ENCODE data around the gene MRPS2.
"Not testable (repeated sequence)": the region's sequence is repeated elsewhere in the genome, so short reads cannot be mapped to it uniquely, and the experiment has no call there.

Gene MRPS2

DNA sequence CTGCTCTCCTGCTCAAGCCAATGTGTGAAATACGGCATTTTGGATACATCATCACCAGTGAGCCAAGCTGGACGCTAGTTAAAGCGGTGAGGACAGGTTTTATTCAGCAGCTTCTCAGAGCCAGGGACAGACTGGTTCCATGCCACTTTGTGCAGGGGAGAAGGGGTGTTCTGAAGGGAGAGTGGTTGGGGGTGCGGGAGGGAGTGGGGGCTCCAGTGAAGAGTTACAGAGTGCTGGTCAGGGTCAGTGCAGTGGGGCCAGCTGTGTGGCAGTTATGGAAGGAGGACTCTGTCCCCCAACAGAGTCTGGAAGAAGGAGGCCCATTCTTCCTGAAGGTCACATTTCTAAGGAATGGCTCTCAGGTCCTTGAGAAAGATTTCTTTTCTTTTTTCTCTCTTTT, 34.3 kb downstream of the MRPS2 start:
- not testable (repeated sequence) for DNase-seq

DNA sequence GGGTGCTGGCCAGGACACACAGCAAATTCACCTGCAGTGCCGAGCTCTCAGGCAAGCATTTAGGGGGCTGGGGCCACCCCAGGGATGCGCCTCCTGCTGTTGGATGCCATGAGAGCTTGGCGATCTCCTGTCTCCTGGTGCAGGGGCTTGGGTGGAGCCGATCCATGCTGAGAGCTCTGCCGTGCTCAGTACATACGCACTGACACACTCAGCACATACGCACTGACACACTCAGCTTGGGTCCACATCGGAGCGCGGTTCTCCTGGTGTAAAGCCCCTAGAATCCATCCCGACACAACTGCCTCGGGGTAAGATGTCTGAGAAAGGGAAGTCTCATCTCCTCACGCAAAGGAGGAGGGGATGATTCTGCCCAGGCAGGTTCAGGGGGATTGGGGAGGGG, 35.1 kb downstream of the MRPS2 start:
- DNase-seq: not testable (repeated sequence)

DNA sequence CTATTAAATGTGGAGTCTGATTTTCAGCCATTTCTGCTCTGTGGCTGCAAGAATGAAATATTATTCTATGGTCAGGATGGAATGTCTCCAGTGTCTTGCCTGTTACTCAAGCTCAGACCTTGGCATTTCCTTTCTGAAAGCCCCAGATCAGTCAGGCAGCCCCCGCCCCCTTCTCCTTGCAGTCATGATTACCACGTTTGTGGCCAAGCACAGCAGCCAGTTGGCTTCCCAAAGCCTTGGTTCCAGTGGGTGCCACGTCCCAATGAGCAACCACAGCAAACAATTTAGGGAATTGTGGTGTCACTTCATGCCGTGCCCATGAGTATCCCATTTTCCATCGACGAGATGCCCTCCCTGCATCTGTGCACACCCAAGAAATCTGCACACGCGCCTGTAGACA, 35.7 kb downstream of the MRPS2 start:
- DNase-seq: no peak

DNA sequence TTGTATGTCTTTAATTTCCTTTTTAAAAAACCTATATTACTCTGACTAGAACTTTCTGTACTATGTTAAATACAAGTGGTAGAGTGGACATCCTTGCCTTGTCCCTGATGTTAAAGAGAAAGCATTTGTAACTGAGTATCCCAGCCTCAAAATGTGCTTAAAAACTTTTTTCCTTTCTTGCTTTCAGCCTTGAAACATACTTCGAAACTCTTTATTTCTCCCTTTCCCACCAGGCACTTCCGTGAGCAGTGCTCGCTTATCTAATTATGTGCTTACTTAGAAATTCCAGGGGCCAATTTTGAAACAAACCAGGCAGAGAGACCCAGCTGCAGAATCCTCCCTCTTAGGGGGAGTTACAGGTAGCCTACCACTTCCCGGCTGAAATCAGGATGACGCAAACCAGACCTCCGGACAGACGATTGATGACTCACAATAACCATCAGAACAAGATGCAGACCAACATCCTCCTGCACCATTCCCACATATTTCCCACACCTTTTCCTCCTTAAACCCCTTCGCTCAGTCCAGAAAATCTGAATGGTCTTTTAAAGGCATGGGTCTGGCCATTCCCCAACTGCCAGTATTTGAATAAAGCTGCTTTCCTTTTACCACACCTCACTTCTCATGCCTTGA, 42.9 kb downstream of the MRPS2 start:
- not testable (repeated sequence) for DNase-seq

DNA sequence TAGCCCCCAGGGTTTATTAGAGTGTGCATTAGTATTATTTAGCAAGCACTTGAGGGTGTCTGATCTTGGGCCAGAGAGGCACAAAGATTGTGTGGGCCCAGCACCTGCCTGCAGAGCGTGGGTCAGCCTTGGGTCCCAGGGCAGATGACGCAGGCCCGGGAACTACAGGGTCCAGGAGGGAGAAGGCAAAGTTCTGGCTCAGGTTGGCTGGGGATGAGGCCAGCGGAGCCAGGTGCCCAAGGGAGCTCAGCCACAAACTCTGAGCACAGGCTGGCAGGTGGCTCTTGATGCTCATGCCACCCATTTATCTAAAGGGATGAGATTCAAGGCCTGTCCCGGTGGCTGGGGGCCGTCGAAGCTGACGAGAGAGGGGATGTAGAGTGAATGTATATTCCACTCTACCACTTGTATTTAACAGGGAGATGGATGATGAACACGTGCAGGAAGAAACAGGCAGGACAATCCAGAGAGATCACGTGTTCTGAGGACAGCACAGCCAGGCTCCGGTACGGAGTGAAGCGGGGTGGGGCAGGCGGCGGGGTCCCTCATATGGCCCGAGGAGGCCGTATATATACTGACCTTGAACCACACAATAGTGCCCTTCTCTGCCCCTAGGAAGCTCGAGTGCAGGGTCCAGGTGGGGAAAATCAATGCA, 44.6 kb downstream of the MRPS2 start:
- DNase-seq: no peak

DNA sequence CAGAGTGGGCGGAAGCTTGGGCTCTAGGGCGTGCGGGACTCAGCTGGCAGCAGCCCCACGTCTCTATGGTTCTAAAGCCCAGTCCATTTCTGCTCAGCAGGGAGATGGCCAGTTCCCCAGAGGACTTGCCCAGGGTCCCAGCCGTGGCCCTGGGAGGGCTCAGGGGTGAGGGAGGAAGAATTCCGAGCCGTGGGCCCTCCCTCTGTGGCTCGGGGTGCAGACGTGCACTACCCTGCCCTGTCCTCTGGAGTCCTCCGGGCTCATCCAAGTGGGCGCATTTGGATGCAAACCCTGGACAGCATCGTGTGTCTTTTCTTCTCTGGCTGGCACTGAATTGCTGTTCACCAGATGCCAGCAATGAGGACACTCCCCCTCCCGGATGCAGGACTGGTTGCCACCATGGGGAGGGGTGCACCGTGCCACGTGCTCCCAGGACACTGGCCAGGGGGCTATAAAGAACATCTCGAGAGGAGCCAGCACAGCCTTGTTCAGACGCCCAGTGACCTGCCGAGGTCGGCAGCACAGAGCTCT, 45.2 kb downstream of the MRPS2 start, which contains the start of gene OBP2A:
Gene OBP2A, plus strand, starts transcription at position 481 of the 531 bp plus-strand sequence. CDS start 55 bp downstream, outside the sequence.
- not testable (repeated sequence) for DNase-seq

DNA sequence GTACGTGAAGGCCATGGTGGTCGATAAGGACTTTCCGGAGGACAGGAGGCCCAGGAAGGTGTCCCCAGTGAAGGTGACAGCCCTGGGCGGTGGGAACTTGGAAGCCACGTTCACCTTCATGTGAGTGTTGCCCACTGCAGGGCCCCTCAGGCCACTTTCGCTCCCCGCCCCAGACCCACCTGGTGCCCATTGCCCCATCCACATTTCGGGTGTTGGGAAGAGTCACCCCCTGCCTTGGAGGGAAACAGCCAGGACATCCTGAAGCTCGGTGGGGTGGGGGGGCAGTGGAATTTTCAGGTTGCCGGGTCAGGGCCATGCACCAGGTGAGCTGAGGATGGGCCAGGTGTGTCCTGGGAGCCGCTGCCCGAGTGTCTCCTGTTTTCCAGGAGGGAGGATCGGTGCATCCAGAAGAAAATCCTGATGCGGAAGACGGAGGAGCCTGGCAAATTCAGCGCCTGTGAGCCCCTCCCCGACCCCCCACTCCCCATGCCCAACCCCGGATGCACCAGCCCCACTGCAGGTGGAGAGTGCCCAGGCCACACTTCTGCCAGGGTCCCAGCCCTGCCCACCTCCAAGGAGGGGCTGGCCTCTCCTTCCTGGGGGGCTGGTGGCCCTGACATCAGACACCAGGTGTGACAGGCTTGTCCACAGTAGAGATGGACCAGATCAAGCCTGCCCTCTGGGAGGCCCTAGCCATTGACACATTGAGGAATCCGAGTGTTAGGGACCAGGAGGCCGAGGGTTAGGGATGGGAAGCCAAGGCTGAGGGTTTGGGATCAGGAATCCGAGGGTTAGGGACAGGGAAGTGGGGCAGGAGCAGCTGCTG, 46.5 kb downstream of the MRPS2 start:
- DNase-seq: not testable (repeated sequence)

DNA sequence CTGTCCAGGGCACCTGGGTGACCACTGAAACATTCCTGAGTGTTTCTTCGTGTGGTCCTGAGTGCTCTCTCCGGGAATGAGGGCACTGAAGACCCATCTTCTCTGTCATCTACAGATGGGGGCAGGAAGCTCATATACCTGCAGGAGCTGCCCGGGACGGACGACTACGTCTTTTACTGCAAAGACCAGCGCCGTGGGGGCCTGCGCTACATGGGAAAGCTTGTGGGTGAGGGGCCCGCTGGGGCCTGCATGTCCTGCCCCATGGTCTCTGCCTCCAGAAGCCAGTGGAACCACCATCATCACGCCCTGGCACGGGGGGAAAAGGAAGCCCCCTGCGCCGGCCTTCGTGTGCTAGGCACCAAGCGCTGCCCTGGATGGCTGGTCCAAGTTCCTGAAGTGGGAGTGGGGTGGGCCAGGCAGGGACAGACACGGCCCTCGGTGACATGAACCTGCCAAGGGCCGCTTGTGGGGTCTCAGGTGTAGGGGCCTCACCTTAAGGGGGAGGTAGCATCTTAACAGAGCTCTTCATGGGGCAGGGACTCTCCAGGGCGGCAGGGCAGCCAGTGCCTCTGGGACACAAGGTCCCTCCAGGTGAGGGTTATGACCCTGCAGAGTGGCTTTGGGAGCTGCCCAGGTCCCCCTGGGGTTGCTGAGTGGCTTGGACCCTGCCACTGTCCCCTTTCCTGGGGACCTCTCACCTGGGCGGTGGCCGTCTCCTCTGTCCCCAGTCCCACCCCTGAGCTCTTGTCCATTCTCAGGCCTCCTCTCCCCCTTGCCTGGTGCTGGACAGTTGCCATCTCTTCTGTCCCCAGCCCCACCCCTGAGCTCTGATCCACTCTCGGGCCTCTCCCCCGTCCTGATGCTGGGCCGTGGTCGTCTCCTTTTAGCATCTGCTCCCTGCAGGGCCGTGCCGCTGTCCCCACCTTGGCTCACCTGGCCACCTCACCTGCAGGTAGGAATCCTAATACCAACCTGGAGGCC, 47.6 kb downstream of the MRPS2 start:
- DNase-seq: no peak

DNA sequence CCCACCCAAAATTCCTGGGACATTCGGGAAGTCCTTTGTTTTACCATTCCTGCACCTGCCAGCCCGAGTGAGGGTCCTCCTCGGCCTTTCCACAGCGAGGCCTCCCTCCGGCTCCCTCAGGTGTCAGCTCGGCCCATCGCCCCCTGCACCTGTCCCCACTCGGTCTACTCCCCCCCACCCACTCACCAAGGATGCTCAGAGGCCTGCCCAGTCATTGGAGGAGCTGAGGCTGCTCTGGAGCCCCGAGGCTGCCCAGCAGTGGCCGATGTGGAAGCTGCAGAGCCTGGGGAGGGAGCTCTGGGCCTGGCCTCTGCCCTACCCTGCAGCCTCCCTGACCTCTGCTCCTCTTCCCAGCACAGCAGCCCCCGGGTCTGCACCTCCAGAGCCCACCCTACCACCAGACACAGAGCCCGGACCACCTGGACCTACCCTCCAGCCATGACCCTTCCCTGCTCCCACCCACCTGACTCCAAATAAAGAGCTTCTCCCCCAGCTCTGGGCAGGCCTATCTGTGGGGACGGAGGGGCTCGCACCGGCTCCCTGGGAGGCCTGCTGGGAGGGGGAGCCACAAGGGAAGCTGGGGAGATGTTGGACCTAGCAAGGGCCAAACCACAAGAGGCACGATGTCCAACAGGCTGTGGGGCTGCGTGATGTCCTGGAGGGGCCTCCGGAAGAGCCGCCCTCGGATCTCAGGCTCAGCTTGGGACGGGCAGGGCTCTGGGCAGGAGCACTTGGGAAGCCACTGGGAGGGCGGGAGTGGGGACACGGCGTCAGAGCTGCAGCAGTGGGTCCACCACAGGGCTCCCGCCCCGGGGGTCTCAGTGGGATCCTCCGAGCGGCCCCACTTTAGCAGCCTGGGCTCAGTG, 49.2 kb downstream of the MRPS2 start:
- not testable (repeated sequence) for DNase-seq

DNA sequence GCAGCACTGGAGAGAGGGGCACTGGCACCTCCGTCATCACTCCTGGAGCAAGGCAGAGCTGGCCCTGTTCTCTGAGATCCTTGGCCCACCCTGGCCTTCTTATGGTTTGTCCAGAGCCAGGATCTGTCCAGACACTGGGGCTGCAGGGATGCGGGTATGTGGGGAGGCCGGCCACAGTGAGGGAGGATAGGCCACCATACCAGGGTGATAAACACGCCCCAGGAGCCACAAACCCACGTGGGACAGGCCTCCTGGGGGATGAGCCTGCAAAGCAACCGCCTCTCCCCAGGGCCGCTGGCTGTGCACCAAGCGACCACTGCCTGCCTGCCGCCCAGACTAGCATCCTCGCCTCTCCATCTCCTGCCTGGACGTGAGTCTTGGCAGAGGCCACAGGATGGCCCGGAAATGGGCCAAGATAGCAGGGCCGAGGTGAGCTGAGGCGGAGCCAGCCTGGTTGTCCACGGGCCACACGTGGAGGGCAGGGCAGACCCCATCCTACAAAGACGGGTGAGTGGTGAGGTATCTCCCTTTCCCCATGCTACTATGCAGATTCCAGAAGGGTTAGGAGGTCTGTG, 49.9 kb downstream of the MRPS2 start:
- DNase-seq: no peak

DNA sequence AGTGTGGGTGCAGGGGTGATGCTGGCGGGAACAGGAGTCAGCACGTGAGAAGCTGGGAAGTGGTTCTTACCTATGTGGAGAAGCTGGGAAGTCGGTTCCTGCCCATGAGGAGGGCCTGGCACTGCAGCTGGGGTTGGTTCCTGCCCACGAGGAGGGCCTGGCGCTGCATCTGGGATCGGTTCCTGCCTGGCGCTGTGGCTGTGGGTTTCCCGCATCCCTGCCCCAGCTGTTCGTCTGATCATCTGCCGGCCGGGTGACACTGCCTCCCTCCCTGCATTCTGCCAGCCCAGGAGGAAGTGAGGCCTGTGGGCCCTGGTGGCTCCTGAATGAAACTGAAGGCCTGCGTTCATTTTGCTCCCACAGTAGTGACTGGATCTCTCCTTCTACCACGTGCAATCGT, 50.5 kb downstream of the MRPS2 start:
- no peak for DNase-seq

DNA sequence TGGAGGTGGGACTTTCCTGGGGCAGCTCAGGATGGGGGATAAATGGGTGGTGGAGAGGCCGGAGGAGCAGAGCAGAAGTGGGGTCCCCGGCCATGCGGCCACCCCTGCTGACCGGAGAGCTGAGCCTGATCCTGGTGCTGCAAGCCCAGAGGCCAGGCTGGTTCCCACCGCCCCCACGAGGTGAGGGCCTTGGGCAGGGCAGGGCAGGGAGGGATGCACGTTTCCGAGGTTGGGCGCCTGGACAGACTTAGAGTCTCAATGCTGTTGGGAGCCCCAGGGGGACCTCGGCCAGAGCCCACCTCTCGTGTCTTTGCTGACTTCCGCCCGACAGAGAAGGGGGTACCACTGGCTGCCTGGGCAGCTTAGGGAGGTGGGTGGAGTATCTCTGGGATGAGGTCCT, 51.0 kb downstream of the MRPS2 start:
- no peak for DNase-seq

DNA sequence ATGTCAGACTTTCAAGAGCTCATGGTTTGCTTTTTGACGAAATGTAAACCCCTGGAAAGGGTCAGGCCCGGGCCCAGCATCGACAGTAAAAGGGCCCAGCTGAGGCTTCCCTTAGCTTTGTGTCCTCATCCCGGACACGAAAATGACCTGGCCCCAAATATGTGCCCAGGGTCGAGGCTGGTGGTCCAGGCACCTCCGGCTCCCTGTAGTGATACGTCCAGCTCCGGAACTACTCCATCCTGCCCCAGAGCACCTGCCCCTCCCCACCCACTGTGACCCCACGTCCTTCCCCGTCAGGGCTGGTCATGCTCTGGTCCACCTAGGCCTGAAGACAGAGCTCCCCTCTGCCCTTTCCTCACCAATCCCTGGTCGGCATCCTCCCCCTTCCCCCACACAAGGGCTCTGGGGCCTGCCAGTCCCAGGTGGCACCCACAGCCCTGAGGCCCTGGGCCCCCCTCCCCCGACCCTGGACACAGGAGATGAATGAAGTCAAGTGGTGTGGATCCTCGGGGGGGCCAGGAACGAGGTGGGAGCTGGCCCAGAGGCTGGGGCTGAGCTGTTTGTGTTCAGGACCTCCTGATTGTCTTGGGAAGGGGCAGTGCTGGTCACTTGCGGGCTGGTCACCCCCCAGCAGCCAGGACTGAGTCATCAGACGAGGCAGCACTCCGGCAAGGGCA, 51.7 kb downstream of the MRPS2 start:
- no peak for DNase-seq

DNA sequence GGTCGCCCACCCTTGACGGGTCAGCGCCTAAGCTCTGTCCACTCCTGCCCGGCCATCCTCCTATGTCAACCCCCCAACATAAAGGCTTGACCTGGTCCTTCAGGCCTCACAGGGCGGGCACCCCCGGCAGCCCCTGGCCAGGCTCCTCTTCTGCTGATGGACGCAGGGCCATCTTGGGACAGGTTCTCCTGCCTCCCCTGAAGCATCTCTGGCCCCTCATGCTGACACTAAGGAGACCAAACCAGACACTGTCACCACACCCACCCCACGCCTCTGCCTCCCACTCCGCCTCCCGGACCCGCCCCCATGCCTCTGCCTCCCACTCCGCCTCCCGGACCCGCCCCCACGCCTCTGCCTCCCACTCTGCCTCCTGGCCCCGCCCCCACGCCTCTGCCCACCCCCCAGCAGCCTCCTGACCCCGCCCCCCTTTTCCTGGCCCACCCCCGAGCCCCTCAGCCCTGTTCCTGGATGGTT, 52.3 kb downstream of the MRPS2 start:
- DNase-seq: no peak

All from NCI-H2081 treated with DMSO at 0.1 percent for 48 hours (cell line).